HG03139 (cell line): ENCODE data around the gene NRP1.

Experiments used
- ATAC-seq: cut with Tn5 transposase; IDR thresholded peaks from one replicate; pipeline ENCODE4 v1.9.1; 2021; ENCODE audit not compliant: unreplicated experiment

Gene NRP1

DNA sequence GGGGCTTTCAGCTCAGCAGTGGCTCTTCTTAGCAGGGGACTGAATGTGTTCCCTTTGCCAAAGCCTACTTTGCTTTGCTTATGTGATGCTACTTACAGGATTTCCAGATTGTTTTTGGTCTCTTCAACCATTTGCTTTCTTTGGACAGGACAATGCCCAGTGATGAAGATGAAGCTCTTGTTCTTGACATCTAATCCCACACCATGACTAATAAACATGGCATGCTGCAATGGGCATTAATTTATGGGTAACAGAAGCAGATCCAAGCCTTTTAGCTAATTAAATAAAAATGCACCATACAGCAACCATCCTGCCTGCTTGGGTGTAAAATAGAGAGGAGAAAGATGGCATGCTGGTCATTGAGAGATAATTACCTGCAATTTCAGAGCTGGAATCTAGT, 200.9 kb downstream of the NRP1 start:
- ATAC-seq = no peak

DNA sequence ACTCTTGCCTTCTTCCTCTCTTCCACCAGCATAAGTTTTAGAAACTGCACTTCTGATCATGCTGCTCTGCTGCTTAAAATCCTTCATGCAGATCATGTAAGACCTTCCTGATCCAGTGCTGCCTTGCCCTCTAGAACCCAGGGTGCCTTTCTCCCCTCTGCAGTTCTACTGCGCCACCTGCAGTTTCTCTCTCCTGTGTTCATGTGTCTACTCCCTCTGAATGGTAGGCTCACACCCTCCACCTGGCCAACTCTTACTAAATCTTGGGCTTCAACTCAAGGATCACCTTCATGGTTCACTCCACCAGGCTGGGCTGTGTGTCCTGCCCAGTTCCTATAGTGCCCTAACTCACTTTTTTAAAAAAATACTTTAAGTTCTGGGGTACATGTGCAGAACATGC, 201.8 kb downstream of the NRP1 start:
- peak; percentile 42 for ATAC-seq

GRCh38 chr10:33129996-33130386, 204.5 kb downstream of the NRP1 start:
- no peak for ATAC-seq

DNA sequence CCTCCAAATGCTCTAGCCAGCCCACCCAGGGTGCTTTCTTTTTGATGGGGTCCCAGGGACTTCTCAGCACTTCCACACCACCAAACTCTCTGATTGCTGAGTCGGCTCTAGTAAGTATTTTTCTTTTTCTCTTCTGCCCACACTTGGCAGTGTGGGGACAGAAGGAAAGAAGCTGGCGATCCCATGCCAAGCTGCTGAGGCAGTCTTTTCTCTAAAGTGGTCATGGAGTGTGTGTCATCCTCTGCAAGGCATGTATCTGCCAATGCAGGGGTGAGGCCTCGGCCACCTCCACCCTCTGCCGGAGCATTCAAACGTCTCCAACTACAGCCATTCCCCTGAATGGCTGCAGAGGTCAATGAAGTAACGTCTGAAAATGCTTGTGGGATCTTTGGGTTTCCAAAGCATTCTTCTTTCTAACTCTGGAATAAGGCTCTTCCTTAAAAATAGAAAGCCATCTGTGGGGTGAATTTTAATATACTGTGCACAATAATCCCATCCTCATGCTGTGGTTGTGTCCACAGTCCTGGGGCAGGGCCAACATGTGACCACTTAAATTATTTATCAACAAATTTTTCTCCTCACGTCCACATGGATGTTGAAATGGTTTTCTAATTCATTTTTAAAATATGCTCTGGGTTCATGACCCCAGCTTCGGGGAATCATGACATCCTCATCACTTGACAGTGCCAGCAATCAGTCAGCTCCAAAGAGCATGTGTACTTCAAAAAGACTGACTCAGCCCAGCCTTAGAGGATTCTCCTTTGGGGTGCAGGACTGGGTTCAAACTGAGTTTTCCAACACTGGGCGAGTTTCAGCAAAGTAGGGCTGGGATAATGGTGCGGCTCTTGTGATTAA, 205.1 kb downstream of the NRP1 start:
- ATAC-seq = no peak

- ATAC-seq = no peak
These were observed 206.8 kb downstream of the NRP1 start for GRCh38 chr10:33127622-33128021.
